IMR-90 (cell line): Measurements from ENCODE around the gene KL.

Experiments used
- BHLHE40 ChIP-seq: fragments of 150-350 bp; IDR thresholded peaks from 2 replicates; pipeline ENCODE4 v1.6.1; 2016; ENCODE audit warnings: mild to moderate bottlenecking, low read depth, low read length
- FOS ChIP-seq: fragments of 150-350 bp; IDR thresholded peaks from 2 replicates; pipeline ENCODE4 v1.6.1; 2016; ENCODE audit warnings: low read depth, low read length
- MAFK ChIP-seq: IDR thresholded peaks from 2 replicates; pipeline ENCODE4 v1.6.1; 2012; ENCODE audit warnings: low read depth, low read length, improper control_type of control experiment
- MXI1 ChIP-seq: IDR thresholded peaks from 2 replicates; pipeline ENCODE4 v1.6.1; 2012; ENCODE audit warnings: low read depth, mild to moderate bottlenecking, low read length, moderate library complexity, borderline replicate concordance
- NFE2L2 ChIP-seq: fragments of 150-350 bp; IDR thresholded peaks from 2 replicates; pipeline ENCODE4 v1.6.1; 2016; ENCODE audit warnings: low read depth, mild to moderate bottlenecking, low read length
- POLR2A ChIP-seq: IDR thresholded peaks from 2 replicates; pipeline ENCODE4 v1.6.1; 2012; ENCODE audit warnings: mild to moderate bottlenecking, low read depth, low read length
- RAD21 ChIP-seq: IDR thresholded peaks from 2 replicates; pipeline ENCODE4 v1.6.1; 2012; ENCODE audit warnings: low read length, improper control_type of control experiment
- SMC3 ChIP-seq: fragments of 150-350 bp; IDR thresholded peaks from 2 replicates; pipeline ENCODE4 v1.6.1; 2016; ENCODE audit warnings: low read depth, mild to moderate bottlenecking, antibody characterized with exemption, low read length, moderate library complexity
- TF ChIP-seq, protein P1 (sequence below): conservative IDR thresholded peaks from 2 replicates; pipeline ENCODE4 v1.5.1; 2012; ENCODE audit warnings: mild to moderate bottlenecking, low read depth, low read length, improper control_type of control experiment
- TF ChIP-seq, protein P2 (sequence below): fragments of 150-350 bp; IDR thresholded peaks from 2 replicates; pipeline ENCODE4 v1.6.1; 2016; ENCODE audit warnings: low read depth, mild to moderate bottlenecking, low read length, moderate library complexity, borderline replicate concordance
- TF ChIP-seq, protein P3 (sequence below): fragments of 150-350 bp; IDR thresholded peaks from 2 replicates; pipeline ENCODE4 v1.6.1; 2017; ENCODE audit warnings: mild to moderate bottlenecking, antibody characterized with exemption, low read length, low read depth

DNA sequence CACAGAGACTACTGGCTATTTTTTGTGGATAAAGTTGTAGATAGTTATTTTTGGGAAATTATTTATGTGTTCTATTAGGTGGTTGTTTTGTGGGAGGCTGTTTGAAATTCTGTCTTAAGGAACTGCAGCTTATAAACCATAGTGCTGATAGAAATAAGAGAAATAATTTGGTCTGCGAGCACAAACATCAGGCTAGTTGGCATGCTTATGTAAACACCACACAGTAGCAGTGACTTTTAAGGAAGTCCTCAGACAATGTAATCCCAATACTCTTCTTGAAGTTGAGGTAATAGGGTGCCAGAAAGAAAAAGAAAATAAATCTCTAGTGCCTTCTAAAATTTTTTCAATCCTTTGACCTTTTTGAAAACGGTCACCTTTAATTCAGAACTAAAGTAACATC is 23.9 kb downstream of the KL start:
- TF ChIP-seq, protein P1, sequence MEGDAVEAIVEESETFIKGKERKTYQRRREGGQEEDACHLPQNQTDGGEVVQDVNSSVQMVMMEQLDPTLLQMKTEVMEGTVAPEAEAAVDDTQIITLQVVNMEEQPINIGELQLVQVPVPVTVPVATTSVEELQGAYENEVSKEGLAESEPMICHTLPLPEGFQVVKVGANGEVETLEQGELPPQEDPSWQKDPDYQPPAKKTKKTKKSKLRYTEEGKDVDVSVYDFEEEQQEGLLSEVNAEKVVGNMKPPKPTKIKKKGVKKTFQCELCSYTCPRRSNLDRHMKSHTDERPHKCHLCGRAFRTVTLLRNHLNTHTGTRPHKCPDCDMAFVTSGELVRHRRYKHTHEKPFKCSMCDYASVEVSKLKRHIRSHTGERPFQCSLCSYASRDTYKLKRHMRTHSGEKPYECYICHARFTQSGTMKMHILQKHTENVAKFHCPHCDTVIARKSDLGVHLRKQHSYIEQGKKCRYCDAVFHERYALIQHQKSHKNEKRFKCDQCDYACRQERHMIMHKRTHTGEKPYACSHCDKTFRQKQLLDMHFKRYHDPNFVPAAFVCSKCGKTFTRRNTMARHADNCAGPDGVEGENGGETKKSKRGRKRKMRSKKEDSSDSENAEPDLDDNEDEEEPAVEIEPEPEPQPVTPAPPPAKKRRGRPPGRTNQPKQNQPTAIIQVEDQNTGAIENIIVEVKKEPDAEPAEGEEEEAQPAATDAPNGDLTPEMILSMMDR: no peak
- no peak for TF ChIP-seq POLR2A
- TF ChIP-seq NFE2L2: no peak
- no peak for TF ChIP-seq SMC3
- TF ChIP-seq, protein P2, sequence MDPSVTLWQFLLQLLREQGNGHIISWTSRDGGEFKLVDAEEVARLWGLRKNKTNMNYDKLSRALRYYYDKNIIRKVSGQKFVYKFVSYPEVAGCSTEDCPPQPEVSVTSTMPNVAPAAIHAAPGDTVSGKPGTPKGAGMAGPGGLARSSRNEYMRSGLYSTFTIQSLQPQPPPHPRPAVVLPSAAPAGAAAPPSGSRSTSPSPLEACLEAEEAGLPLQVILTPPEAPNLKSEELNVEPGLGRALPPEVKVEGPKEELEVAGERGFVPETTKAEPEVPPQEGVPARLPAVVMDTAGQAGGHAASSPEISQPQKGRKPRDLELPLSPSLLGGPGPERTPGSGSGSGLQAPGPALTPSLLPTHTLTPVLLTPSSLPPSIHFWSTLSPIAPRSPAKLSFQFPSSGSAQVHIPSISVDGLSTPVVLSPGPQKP: no peak
- no peak for TF ChIP-seq RAD21
- TF ChIP-seq, protein P3, sequence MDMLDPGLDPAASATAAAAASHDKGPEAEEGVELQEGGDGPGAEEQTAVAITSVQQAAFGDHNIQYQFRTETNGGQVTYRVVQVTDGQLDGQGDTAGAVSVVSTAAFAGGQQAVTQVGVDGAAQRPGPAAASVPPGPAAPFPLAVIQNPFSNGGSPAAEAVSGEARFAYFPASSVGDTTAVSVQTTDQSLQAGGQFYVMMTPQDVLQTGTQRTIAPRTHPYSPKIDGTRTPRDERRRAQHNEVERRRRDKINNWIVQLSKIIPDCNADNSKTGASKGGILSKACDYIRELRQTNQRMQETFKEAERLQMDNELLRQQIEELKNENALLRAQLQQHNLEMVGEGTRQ: no peak
- no peak for TF ChIP-seq FOS
- TF ChIP-seq MXI1: no peak
- TF ChIP-seq BHLHE40: no peak
- no peak for TF ChIP-seq MAFK
